ENCODE results near the gene SLC25A47. TPM values are rescaled to one million over a fixed set of nuclear protein-coding genes. Genes with fewer than 3 reads are reported as not detected.

The SLC25A47 gene
- total and polyA plus RNA-seq, 7 donors, result 0.22 TPM; not detected in 6

- WGBS, 2 donors, result 39 to 82% methylated on average over 6 of the region's 6 CpGs
- intact Hi-C loops (cut with DNase I), result no loop called here
- Histone ChIP-seq H3K27me3 (peaks cover 5 to 15% (median 5%) of the 10 kb centered on the region in 3 donors), H3K27ac (no peak overlapping the region), H3K36me3 (no peaks in the 10 kb centered on the region), H3K4me1 (peaks cover 0 to 12% (median 10%) of the 10 kb centered on the region in 4 donors), H3K4me3 (no peak overlapping the region), H3K9me3 (no peaks in the 10 kb centered on the region)
- no peak for DNase-seq
- no peak for TF ChIP-seq EP300 (IDR thresholded peaks at IDR 0.05)
- no peak for TF ChIP-seq CTCF (IDR thresholded peaks at IDR 0.05)
- TF ChIP-seq POLR2A (IDR thresholded peaks at IDR 0.05), result no peak
- no peak for TF ChIP-seq POLR2AphosphoS5 (IDR thresholded peaks at IDR 0.05)
Measured at GRCh38 chr14:100314724-100315123, 8.4 kb upstream of the SLC25A47 start.

GRCh38 chr14:100317389-100317788 is 5.8 kb upstream of the SLC25A47 start:
- peaks cover 0 to 12% (median 10%) of the 10 kb centered on the region in 4 donors for H3K4me1 ChIP-seq
- H3K36me3 ChIP-seq, result no peaks in the 10 kb centered on the region
- peak overlapping the region in 3 of 4 donors; percentile 67 to 70 (median 69) for H3K27ac ChIP-seq
- H3K9me3 ChIP-seq, result no peaks in the 10 kb centered on the region
- no peak for DNase-seq
- intact Hi-C loops (cut with DNase I), result no loop called here
- WGBS, 2 donors, result 85 to 93% methylated on average over 6 of the region's 6 CpGs
- peaks cover 5 to 15% (median 5%) of the 10 kb centered on the region in 3 donors for H3K27me3 ChIP-seq
- peak overlapping the region in 1 of 4 donors; percentile 36 for H3K4me3 ChIP-seq
- no peak for TF ChIP-seq EP300 (IDR thresholded peaks at IDR 0.05)

- WGBS, 2 donors, result 30 to 33% methylated on average over 40 of the region's 40 CpGs
- Histone ChIP-seq H3K36me3 (no peaks in the 10 kb centered on the region), H3K4me1 (peaks cover 0 to 12% (median 10%) of the 10 kb centered on the region in 4 donors), H3K27me3 (peaks cover 0 to 7% (median under 1%) of the 10 kb centered on the region in 3 donors), H3K9me3 (no peaks in the 10 kb centered on the region), H3K27ac (peak overlapping the region; percentile 56 to 70 (median 68)), H3K4me3 (peak overlapping the region; percentile 23 to 46 (median 40))
- DNase-seq, result peak; percentile 87
- intact Hi-C loops (cut with DNase I), result no loop called here
- TF ChIP-seq CTCF (IDR thresholded peaks at IDR 0.05) (peak; percentile 64 to 91 (median 74)), POLR2A (IDR thresholded peaks at IDR 0.05) (no peak), POLR2AphosphoS5 (IDR thresholded peaks at IDR 0.05) (peak in 1 of 4 donors; percentile 11)
Measured at GRCh38 chr14:100317912-100318808, 5.0 kb upstream of the SLC25A47 start.

GRCh38 chr14:100320157-100320856 is 2.8 kb upstream of the SLC25A47 start:
- H3K36me3 ChIP-seq, result no peaks in the 10 kb centered on the region
- peaks cover 0 to 12% (median 10%) of the 10 kb centered on the region in 4 donors for H3K4me1 ChIP-seq
- H3K27me3 ChIP-seq, result no peaks in the 10 kb centered on the region
- TF ChIP-seq POLR2A (IDR thresholded peaks at IDR 0.05), result no peak
- no peak for TF ChIP-seq CTCF (IDR thresholded peaks at IDR 0.05)
- no peak for TF ChIP-seq EP300 (IDR thresholded peaks at IDR 0.05)
- no peaks in the 10 kb centered on the region for H3K9me3 ChIP-seq
- WGBS, 2 donors, result 87 to 92% methylated on average over 12 of the region's 12 CpGs
- no peak overlapping the region for H3K27ac ChIP-seq
- H3K4me3 ChIP-seq, result no peak overlapping the region
- DNase-seq, result no peak
- intact Hi-C loops (cut with DNase I), result no loop called here

Measured in sigmoid colon (tissue), 7 donors.